H1 (cell line): ENCODE measurements around the gene EYA4. TPM values are rescaled to one million over a fixed set of nuclear protein-coding genes. Genes with fewer than 3 reads are reported as not detected.

ENCODE experiments used
- CTCF ChIA-PET: fragments of 300-600 bp; sonication (Branson Sonifier 250); formaldehyde crosslinking; loops from one replicate; lab custom pipeline; 2021; ENCODE audit not compliant: partially characterized antibody; lab: Charles Lee
- POLR2A ChIA-PET: fragments of 300-600 bp; sonication (Branson Sonifier 250); formaldehyde crosslinking; loops from one replicate; lab custom pipeline; 2021; ENCODE audit warnings: inconsistent platforms; ENCODE audit not compliant: partially characterized antibody; lab: Charles Lee
- DNase-seq, 2 experiments: peaks; one replicate each; pipeline versions ENCODE4 v3.0.0 to v3.0.0-alpha.2; 2010 to 2022; ENCODE audit warnings: low spot score in 2 of 2, low read depth in 1 of 2, mixed read lengths in 1 of 2
- FAIRE-seq: peaks from 2 replicates; lab custom pipeline; 2011; peaks lifted over from hg19 to GRCh38; lab: Jason Lieb, UNC
- H2AFZ ChIP-seq: 2 replicates; pipeline ENCODE4 v1.8.1; 2012; ENCODE audit warnings: low read length, inconsistent platforms
- H2AK5ac ChIP-seq: 2 replicates; pipeline ENCODE4 v1.6.1; 2013; ENCODE audit warnings: low read depth, low read length
- H2BK120ac ChIP-seq: replicated peaks from 2 replicates; pipeline ENCODE3; 2013; ENCODE audit warnings: low read depth, low read length, inconsistent platforms
- H2BK12ac ChIP-seq: 2 replicates; pipeline ENCODE4 v1.6.1; 2013; ENCODE audit warnings: low read depth, low read length
- H2BK15ac ChIP-seq: 2 replicates; pipeline ENCODE4 v1.6.1; 2013; ENCODE audit warnings: low read length
- H2BK20ac ChIP-seq: 2 replicates; pipeline ENCODE4 v1.6.1; 2013; ENCODE audit warnings: low read length
- H2BK5ac ChIP-seq: 2 replicates; pipeline ENCODE4 v1.6.1; 2013; ENCODE audit warnings: low read depth, low read length
- H3K14ac ChIP-seq: 2 replicates; pipeline ENCODE4 v1.6.1; 2013; ENCODE audit warnings: inconsistent platforms; ENCODE audit not compliant: insufficient read length
- H3K18ac ChIP-seq: 2 replicates; pipeline ENCODE4 v1.6.1; 2013; ENCODE audit warnings: low read length; ENCODE audit errors: extremely low read depth
- H3K23ac ChIP-seq: 2 replicates; pipeline ENCODE4 v1.6.1; 2013; ENCODE audit warnings: inconsistent platforms; ENCODE audit not compliant: insufficient read length
- H3K23me2 ChIP-seq: 2 replicates; pipeline ENCODE4 v1.6.1; 2013; ENCODE audit warnings: low read depth, low read length
- H3K27ac ChIP-seq: 2 replicates; pipeline ENCODE4 v1.6.1; 2011; ENCODE audit warnings: low read depth, low read length, inconsistent platforms
- H3K27me3 ChIP-seq, 4 experiments: replicated peaks in 1 of 4; 1 replicate in 1 of 4; 2 replicates in 3 of 4; pipeline versions ENCODE4 v1.6.1 to v1.8.1; 2011 to 2013; ENCODE audit warnings: low read length in 3 of 4, mild to moderate bottlenecking in 3 of 4, inconsistent platforms in 2 of 4, mixed read lengths in 2 of 4, moderate library complexity in 1 of 4; ENCODE audit not compliant: control insufficient read depth in 3 of 4, insufficient read depth in 3 of 4; ENCODE audit errors: extremely low read depth in 1 of 4
- H3K36me3 ChIP-seq, 4 experiments: 2 replicates each; pipeline versions ENCODE4 v1.6.1 to v1.8.1; 2011 to 2013; ENCODE audit warnings: mild to moderate bottlenecking in 4 of 4, low read length in 3 of 4, moderate library complexity in 2 of 4, control low read depth in 1 of 4, inconsistent platforms in 1 of 4; ENCODE audit not compliant: insufficient read depth in 4 of 4, control insufficient read depth in 2 of 4
- H3K4ac ChIP-seq: replicated peaks from 2 replicates; pipeline ENCODE3; 2013; ENCODE audit warnings: low read length, low read depth, mixed read lengths, inconsistent platforms; ENCODE audit not compliant: insufficient read length
- H3K4me1 ChIP-seq, 4 experiments: replicated peaks in 1 of 4; 1 replicate in 1 of 4; 2 replicates in 3 of 4; pipeline versions ENCODE4 v1.6.1 to v1.8.1; 2011 to 2013; ENCODE audit warnings: low read length in 3 of 4, inconsistent platforms in 2 of 4, mixed read lengths in 1 of 4; ENCODE audit not compliant: insufficient read depth in 4 of 4, control insufficient read depth in 3 of 4
- H3K4me2 ChIP-seq, 2 experiments: 2 replicates each; pipeline versions ENCODE4 v1.6.1 to v1.8.1; 2011 to 2013; ENCODE audit warnings: low read depth in 2 of 2, low read length in 2 of 2, control low read depth in 1 of 2, inconsistent platforms in 1 of 2, mild to moderate bottlenecking in 1 of 2; ENCODE audit not compliant: insufficient read depth in 1 of 2
- H3K4me3 ChIP-seq, 4 experiments: fragments of 200-600, 300-600 bp in 1 of 4; sonication (generic), shearing (Covaris generic), sonication (Bioruptor Twin) in 1 of 4; 2 replicates each; pipeline versions ENCODE4 v1.5.1 to v1.8.1; 2011 to 2016; ENCODE audit warnings: low read length in 4 of 4, low read depth in 3 of 4, control low read depth in 2 of 4, inconsistent platforms in 2 of 4, mild to moderate bottlenecking in 2 of 4, mixed read lengths in 1 of 4, moderate library complexity in 1 of 4; ENCODE audit not compliant: insufficient read depth in 2 of 4; ENCODE audit errors: extremely low read depth in 1 of 4
- H3K56ac ChIP-seq: replicated peaks from 2 replicates; pipeline ENCODE3; 2013; ENCODE audit warnings: low read depth, mild to moderate bottlenecking, mixed read lengths, low read length, inconsistent platforms; ENCODE audit not compliant: insufficient read length
- H3K79me1 ChIP-seq: 2 replicates; pipeline ENCODE4 v1.6.1; 2013; ENCODE audit warnings: low read depth, low read length, control low read depth
- H3K79me2 ChIP-seq, 2 experiments: 2 replicates each; pipeline versions ENCODE4 v1.6.1 to v1.8.1; 2012 to 2013; ENCODE audit warnings: low read length in 2 of 2, mild to moderate bottlenecking in 2 of 2, inconsistent platforms in 1 of 2; ENCODE audit not compliant: insufficient read depth in 2 of 2, control insufficient read depth in 1 of 2
- H3K9ac ChIP-seq, 4 experiments: replicated peaks in 1 of 4; 1 replicate in 1 of 4; 2 replicates in 3 of 4; pipeline versions ENCODE4 v1.6.1 to v1.8.1; 2011 to 2013; ENCODE audit warnings: low read depth in 3 of 4, low read length in 3 of 4, control low read depth in 2 of 4, mild to moderate bottlenecking in 2 of 4, moderate library complexity in 2 of 4, inconsistent platforms in 1 of 4; ENCODE audit errors: extremely low read depth in 1 of 4
- H3K9me3 ChIP-seq, 2 experiments: 2 replicates each; pipeline versions ENCODE4 v1.6.1 to v1.8.1; 2012 to 2013; ENCODE audit warnings: mild to moderate bottlenecking in 2 of 2, moderate library complexity in 2 of 2, control low read depth in 1 of 2, inconsistent platforms in 1 of 2, low read depth in 1 of 2, low read length in 1 of 2, mixed read lengths in 1 of 2; ENCODE audit not compliant: insufficient read depth in 2 of 2
- H4K20me1 ChIP-seq, 2 experiments: replicated peaks in 1 of 2; 2 replicates each; pipeline versions ENCODE3 to v1.8.1; 2011 to 2013; ENCODE audit warnings: inconsistent platforms in 2 of 2, low read length in 2 of 2, mild to moderate bottlenecking in 1 of 2; ENCODE audit not compliant: insufficient read depth in 2 of 2, control insufficient read depth in 1 of 2
- H4K5ac ChIP-seq: 2 replicates; pipeline ENCODE4 v1.6.1; 2013; ENCODE audit warnings: low read length, low read depth, mixed read lengths, inconsistent platforms; ENCODE audit not compliant: insufficient read length
- H4K8ac ChIP-seq: 2 replicates; pipeline ENCODE4 v1.8.0; 2013; ENCODE audit warnings: mild to moderate bottlenecking, moderate library complexity, low read length, inconsistent platforms; ENCODE audit not compliant: insufficient read depth; ENCODE audit errors: extremely low read depth
- H4K91ac ChIP-seq: replicated peaks from 2 replicates; pipeline ENCODE3; 2013; ENCODE audit warnings: low read length, mixed read lengths, inconsistent platforms; ENCODE audit not compliant: insufficient read length
- BCL11A ChIP-seq, 2 experiments: IDR thresholded peaks; one replicate each; pipeline ENCODE4 v1.6.1; 2011; ENCODE audit warnings: low read depth in 2 of 2, low read length in 2 of 2, mild to moderate bottlenecking in 2 of 2
- BRCA1 ChIP-seq: IDR thresholded peaks from 2 replicates; pipeline ENCODE4 v1.6.1; 2012; ENCODE audit warnings: low read depth, low read length, improper control_type of control experiment
- KDM5A ChIP-seq: fragments of 200-600 bp; IDR thresholded peaks from 2 replicates; pipeline ENCODE4 v1.7.1; 2012; ENCODE audit warnings: mild to moderate bottlenecking, low read length, inconsistent platforms, mixed read lengths
- MAFK ChIP-seq: IDR thresholded peaks from 2 replicates; pipeline ENCODE4 v1.6.1; 2012; ENCODE audit warnings: low read depth, mild to moderate bottlenecking, improper control_type of control experiment, low read length
- POU5F1 ChIP-seq: IDR thresholded peaks from 2 replicates; pipeline ENCODE4 v1.6.1; 2011; ENCODE audit warnings: low read depth, mild to moderate bottlenecking, low read length, moderate library complexity
- SIN3A ChIP-seq, 2 experiments: IDR thresholded peaks in 1 of 2; conservative IDR thresholded peaks in 1 of 2; 2 replicates each; pipeline ENCODE4 v1.6.1; 2011 to 2012; ENCODE audit warnings: low read length in 2 of 2, improper control_type of control experiment in 1 of 2, low read depth in 1 of 2, mild to moderate bottlenecking in 1 of 2
- TAF7 ChIP-seq: optimal IDR thresholded peaks from 2 replicates; pipeline ENCODE3; 2011; ENCODE audit warnings: low read depth, mild to moderate bottlenecking, inconsistent platforms, low read length, moderate library complexity, borderline replicate concordance
- TCF12 ChIP-seq: IDR thresholded peaks from 2 replicates; pipeline ENCODE4 v1.6.1; 2011; ENCODE audit warnings: low read depth, mild to moderate bottlenecking, low read length
- TEAD4 ChIP-seq: IDR thresholded peaks from 2 replicates; pipeline ENCODE4 v1.6.1; 2012; ENCODE audit warnings: low read depth, low read length, inconsistent platforms, mixed read lengths
- ZNF274 ChIP-seq: IDR thresholded peaks from 2 replicates; pipeline ENCODE4 v1.7.0; 2012; ENCODE audit warnings: low read length, borderline replicate concordance; ENCODE audit errors: extremely low read depth
- WGBS, 2 experiments: shearing (Covaris generic) in 1 of 2; methylation state at CpG; one replicate each; pipeline versions ENCODE4 v1.1.6 to v1.1.7; 2013 to 2015; ENCODE audit warnings: low lambda C conversion rate in 2 of 2, mixed read lengths in 2 of 2, inconsistent platforms in 1 of 2, low coverage in 1 of 2, missing lambda C conversion rate in 1 of 2; ENCODE audit not compliant: insufficient replicate concordance in 2 of 2, insufficient coverage in 1 of 2, insufficient read length in 1 of 2; ENCODE audit errors: extremely low coverage in 1 of 2, missing lambda C conversion rate in 1 of 2; 5-methylcytosine and 5-hydroxymethylcytosine counted together
- polyA plus RNA-seq, 7 experiments: library from polyadenylated mRNA; depleted of rRNA in 3 of 7; stranded (reverse) in 5 of 7; unstranded in 2 of 7; fragments of >200 nt in 5 of 7; fragments of 200-250 nt in 2 of 7; gene quantifications; 1 replicate in 5 of 7; 2 replicates in 1 of 7; 4 replicates in 1 of 7; pipeline versions ENCODE4 v1.2.1 to v1.2.3, GENCODE V29; 2011 to 2013; ENCODE audit warnings: missing spikeins in 2 of 7, mixed read lengths in 2 of 7
- total RNA-seq: library from RNA; stranded (reverse); fragmentation: NEBNext Ultra II Directional; extraction: Animal tissue kit (Norgen Biotek cat#: 25700); gene quantifications from 2 replicates; pipeline ENCODE4 v1.2.1, GENCODE V29; 2021
- TF ChIP-seq, protein P1 (sequence below): IDR thresholded peaks from 2 replicates; pipeline ENCODE4 v1.6.1; 2012; ENCODE audit warnings: inconsistent platforms

EYA4 gene
- total and polyA plus RNA-seq, 2 of the 8 experiments (the other 6 are each of a cell fraction or from before 2014, with no cell fraction given): 0.06 to 0.17 TPM

- H3K4ac ChIP-seq: no peak overlapping the region
- no peaks in the 10 kb centered on the region for H3K27me3 ChIP-seq
- H3K27ac ChIP-seq: no peak overlapping the region
- no peaks in the 10 kb centered on the region for H3K9me3 ChIP-seq
- POLR2A ChIA-PET: no interaction called here
- no peak overlapping the region for H3K56ac ChIP-seq
- H2BK12ac ChIP-seq: no peak overlapping the region
- H3K36me3 ChIP-seq: no peaks in the 10 kb centered on the region
- no peak overlapping the region for H2BK20ac ChIP-seq
- H3K4me1 ChIP-seq: no peaks in the 10 kb centered on the region
- H3K18ac ChIP-seq: no peak overlapping the region
- DNase-seq: no peak
- no peak overlapping the region for H3K14ac ChIP-seq
- H3K4me3 ChIP-seq: no peak overlapping the region
- no peak overlapping the region for H2BK120ac ChIP-seq
- no peak overlapping the region for H2AFZ ChIP-seq
- no peak overlapping the region for H3K23ac ChIP-seq
- TF ChIP-seq TCF12 (no peak), BCL11A (IDR thresholded peaks at IDR 0.05; ENCODE audit: low read depth in 2 of 2, low read length in 2 of 2) (no peak), MAFK (no peak), KDM5A (no peak), TAF7 (no peak), TEAD4 (no peak), BRCA1 (no peak), ZNF274 (no peak), POU5F1 (no peak), SIN3A (conservative IDR thresholded peaks at IDR 0.05 in 1 of 2, IDR thresholded peaks at IDR 0.05 in 1 of 2; ENCODE audit: low read depth in 1 of 2, low read length in 2 of 2) (no peak)
- TF ChIP-seq, protein P1, sequence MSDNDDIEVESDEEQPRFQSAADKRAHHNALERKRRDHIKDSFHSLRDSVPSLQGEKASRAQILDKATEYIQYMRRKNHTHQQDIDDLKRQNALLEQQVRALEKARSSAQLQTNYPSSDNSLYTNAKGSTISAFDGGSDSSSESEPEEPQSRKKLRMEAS: no peak
- no peaks in the 10 kb centered on the region for H3K79me1 ChIP-seq
- no peak overlapping the region for H3K9ac ChIP-seq
- CTCF ChIA-PET: interaction anchor here (0.5 kb wide), 1 partner anchor 1705 kb away, joined by 3 read pairs; no protein-coding TSS in a partner anchor
- H2BK5ac ChIP-seq: no peak overlapping the region
- 92% methylated on average over 2 of the region's 2 CpGs; no CpG with 5 or more reads in 1 of the 2 experiments for WGBS, 2 experiments
- no peaks in the 10 kb centered on the region for H3K23me2 ChIP-seq
- no peak overlapping the region for H2BK15ac ChIP-seq
- no peak for FAIRE-seq
- no peaks in the 10 kb centered on the region for H3K79me2 ChIP-seq
- no peaks in the 10 kb centered on the region for H4K20me1 ChIP-seq
- no peak overlapping the region for H4K5ac ChIP-seq
- H4K8ac ChIP-seq: no peak overlapping the region
- no peak overlapping the region for H3K4me2 ChIP-seq
- no peak overlapping the region for H4K91ac ChIP-seq
- H2AK5ac ChIP-seq: no peak overlapping the region
Measured at GRCh38 chr6:133474516-133474915, 233.4 kb downstream of the EYA4 start.
